ENCODE data around the gene ACYP1. TPM values are rescaled to one million over a fixed set of nuclear protein-coding genes. Genes with fewer than 3 reads are reported as not detected.

The ACYP1 gene
- 8.4 and 17.3 TPM in 2 replicates for total RNA-seq

DNA sequence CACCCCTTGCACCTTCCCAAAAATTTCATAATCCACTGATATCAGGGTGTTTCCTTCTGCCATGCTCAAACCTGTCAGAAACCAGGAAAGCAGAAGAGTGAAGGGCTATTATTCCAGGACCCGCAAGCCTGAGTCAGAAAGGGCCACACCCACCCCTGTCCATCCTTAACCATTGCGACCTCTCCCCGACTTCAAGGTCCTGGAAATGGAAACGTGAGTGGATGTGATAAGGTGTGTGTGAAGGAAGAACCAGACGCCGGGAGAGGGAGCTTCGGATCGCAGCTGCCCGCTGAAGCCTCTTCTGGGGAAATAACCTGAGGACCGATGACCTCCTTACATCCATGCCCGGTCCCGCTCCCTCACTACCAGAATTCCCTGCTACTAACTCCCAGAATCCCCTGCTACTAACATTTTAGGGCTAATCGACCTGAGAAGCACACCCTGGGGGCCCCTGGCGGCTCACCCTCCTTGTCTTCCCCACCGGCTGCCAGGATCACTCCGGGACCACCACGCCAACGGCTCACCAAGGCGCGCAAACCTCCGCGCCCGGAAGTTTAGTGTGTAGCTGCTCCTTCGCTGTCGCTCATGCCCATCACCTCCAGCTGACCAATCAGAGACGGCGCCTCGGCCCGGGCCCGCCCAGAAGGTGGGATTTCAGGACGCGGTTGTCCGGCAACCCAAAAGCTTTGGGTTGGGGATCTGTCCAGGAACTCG is at the start of gene ACYP1:
Gene ACYP1 (minus strand): TSS at position 534 of the 714 bp plus-strand sequence. CDS start 471 bp downstream, at position 63.

DNA sequence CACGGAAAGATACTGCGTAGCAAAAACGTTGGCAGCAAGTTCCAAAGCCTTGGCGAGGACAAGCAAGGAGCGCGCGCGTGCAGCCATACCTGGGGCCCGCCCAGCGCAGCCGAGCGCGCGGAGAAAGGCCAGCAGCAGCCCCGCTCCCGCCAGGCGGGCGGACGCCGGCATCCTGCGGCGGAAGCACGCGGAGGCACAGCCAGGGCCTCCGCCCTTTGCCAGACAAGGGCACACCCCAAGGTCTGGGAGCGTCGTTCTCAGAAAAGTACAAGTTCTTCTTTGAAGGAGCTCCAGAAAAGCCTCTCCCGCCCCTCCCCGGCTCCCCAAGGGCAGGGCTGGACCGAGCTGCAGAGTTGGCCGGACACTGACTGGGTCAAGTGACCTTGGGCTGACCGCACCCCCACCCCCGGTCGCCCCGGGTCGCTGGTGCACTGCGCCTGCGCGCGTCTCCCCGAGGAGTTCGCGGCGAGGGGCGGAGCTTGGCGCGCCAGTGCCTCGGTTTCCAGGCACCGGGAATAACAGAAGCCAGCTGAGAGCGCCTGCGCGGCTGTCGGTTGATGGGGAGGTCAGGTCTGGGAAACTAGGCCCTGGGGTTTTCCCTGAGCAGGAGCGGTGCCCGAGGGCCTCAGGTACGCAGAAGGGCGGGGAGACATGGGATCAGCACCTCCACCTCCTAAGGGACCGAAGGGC is 5.4 kb upstream of the ACYP1 start, which contains the start of gene ZC2HC1C:
Gene ZC2HC1C (plus strand): TSS at position 521 of the 690 bp plus-strand sequence. CDS start 933 bp downstream, outside the sequence.

DNA sequence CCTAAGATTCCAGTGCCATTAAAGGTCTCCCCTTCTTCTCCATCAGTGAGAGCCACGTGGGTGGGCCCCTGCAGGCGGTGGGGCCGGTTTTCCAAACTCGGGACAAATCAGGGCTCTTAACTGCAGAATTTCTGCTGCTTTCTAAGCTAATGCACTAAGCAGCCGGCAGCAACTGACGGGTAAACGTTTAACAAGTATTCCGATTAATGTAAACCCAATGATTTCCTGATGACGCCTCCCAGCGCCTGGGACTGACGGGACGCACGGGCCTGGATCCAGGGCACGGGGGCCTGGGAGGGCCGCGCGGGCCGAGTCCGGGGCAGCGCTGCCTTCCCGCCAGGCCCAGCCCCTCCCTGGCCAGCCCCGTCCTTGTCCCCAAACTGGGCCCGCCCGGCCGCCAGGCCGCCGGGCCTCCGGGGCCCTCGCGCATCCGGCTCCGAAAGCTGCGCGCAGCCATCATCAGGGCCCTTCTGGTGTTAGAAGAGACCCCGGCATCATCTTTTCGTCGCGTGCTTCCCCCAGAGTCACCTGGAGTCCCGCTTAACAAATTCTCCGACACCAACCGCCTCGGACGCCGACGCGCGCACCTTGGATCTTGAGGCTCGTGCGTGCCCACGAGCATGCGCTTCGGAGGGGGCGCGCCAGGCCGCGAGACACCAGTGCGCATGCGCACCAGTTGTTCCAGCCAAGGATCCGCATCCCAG is 12.8 kb downstream of the ACYP1 start, which contains the start of gene MLH3:
Gene MLH3 (minus strand): TSS at position 616 of the 704 bp plus-strand sequence. CDS start 1,812 bp downstream, outside the sequence.

Other genes with a start within 250 kb of the ACYP1 start
- not detected in 2 replicates for gene PROX2, start 187.9 kb downstream of the ACYP1 start, total RNA-seq
- gene DLST, start 182.1 kb downstream of the ACYP1 start, total RNA-seq, result 76.7 and 80.2 TPM in 2 replicates
- gene RPS6KL1, start 140.8 kb downstream of the ACYP1 start, total RNA-seq, result 3.7 and 4.6 TPM in 2 replicates
- gene PGF, start 108.4 kb downstream of the ACYP1 start, total RNA-seq, result 1.8 and 2.8 TPM in 2 replicates
- gene EIF2B2, start 61.1 kb downstream of the ACYP1 start, total RNA-seq, result 49.1 and 67.3 TPM in 2 replicates
- 10.9 and 12.0 TPM in 2 replicates for gene MLH3, start 12.6 kb downstream of the ACYP1 start, total RNA-seq
- 2.0 and 2.4 TPM in 2 replicates for gene ZC2HC1C, start 5.6 kb upstream of the ACYP1 start, total RNA-seq
- gene NEK9, start 63.0 kb upstream of the ACYP1 start, total RNA-seq, result 21.2 and 48.3 TPM in 2 replicates
- 168 and 171 TPM in 2 replicates for gene TMED10, start 112.6 kb upstream of the ACYP1 start, total RNA-seq
- 26.6 and 56.2 TPM in 2 replicates for gene FOS, start 214.8 kb upstream of the ACYP1 start, total RNA-seq

Measured in mesangial cell (primary cell).